ENCODE results near the gene DOK4.

GRCh38 chr16:57481421-57481820 lies 4.9 kb downstream of the DOK4 start:
- TF ChIP-seq MAX (IDR thresholded peaks at IDR 0.05; ENCODE audit: low read depth, low read length) (no peak), CTCF (IDR thresholded peaks at IDR 0.05; ENCODE audit: low read depth, low read length) (no peak)

Data from NB4 (cell line).